Erythroblast (primary cell): ENCODE data around the gene PHLDB3.
"Not testable (repeated sequence)": the region's sequence is repeated elsewhere in the genome, so short reads cannot be mapped to it uniquely, and the experiment has no call there.

ENCODE experiments used
- GATA1 ChIP-seq: IDR thresholded peaks from 2 replicates; pipeline ENCODE4 v1.6.1; 2011; ENCODE audit warnings: low read depth, mild to moderate bottlenecking, control low read depth, low read length, moderate library complexity
- POLR2A ChIP-seq: IDR thresholded peaks from 2 replicates; pipeline ENCODE4 v1.6.1; 2011; ENCODE audit warnings: mild to moderate bottlenecking, low read length

GRCh38 chr19:43523696-43524095, 19.1 kb upstream of the PHLDB3 start:
- TF ChIP-seq POLR2A, GATA1: not testable (repeated sequence)
